ENCODE data around the gene SAXO2.

- TF ChIP-seq CTCF (IDR thresholded peaks at IDR 0.05 in 4 of 5, conservative IDR thresholded peaks at IDR 0.05 in 1 of 5): no peak
- TF ChIP-seq POLR2A (IDR thresholded peaks at IDR 0.05): no peak
These were observed 12.8 kb downstream of the SAXO2 start for GRCh38 chr15:82275410-82275809.
